ENCODE results near the gene GRK5. TPM values are rescaled to one million over a fixed set of nuclear protein-coding genes. Genes with fewer than 3 reads are reported as not detected.

Gene GRK5
- total and polyA plus RNA-seq, 9 of the 15 experiments (the other 6 are each of a cell fraction or from before 2014, with no cell fraction given), result 0.46 to 0.83 (median 0.67) TPM; not detected in 2

DNA sequence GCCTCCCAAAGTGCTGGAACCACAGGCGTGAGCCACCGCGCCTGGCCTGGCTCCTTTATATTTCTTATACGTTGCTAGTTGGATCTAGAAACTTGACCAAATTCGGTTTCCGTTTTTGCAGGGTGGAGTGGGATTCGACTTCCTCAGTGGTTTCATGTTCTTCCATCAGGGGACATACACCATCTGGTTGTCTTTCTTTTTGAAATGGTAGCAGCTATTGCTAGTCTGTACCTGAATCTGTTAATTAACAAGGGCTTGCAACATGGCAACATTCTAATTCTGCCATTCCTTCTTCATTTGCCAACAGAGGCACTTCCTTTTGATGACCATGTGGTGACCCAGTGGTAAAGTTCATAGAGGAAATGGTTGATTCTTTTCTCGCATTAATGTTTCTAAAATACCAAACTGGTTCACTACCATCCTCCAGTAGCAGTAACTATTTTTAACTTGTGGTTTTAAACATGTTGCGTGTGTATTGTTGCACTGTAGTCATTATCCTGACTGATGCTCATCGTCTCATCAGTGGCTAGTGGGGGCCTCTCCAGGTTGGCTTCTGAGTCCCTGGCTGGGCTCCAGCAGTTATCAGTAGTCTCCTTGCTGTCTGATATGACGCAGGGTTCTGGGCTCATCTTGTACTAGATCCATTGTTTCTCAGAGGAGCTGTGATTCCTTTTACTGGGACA lies 175.9 kb downstream of the GRK5 start:
- no TSS peak for BruUV-seq (replicated peaks)
- WGBS (ENCODE audit: insufficient coverage, low coverage, missing lambda C conversion rate), result 16% methylated on average over 8 of the region's 11 CpGs
- H3K27ac ChIP-seq (ENCODE audit: extremely low read depth, low read depth, low read length), result no peak overlapping the region
- H4K20me1 ChIP-seq (replicated peaks; ENCODE audit: control insufficient read depth, insufficient read depth, low read length), result no peaks in the 10 kb centered on the region
- H3K4me1 ChIP-seq (replicated peaks in 1 of 2; ENCODE audit: control insufficient read depth in 2 of 2, insufficient read depth in 2 of 2, low read length in 2 of 2), result peaks cover 0 to 4% of the 10 kb centered on the region in 2 experiments; a peak in 2 of 5 replicates
- ChIA-PET POLR2A (interaction anchor here (0.5 to 0.8 kb wide), 3 partner anchors 39 to 105 kb away, joined by 3 to 4 read pairs (median 4); no protein-coding TSS in a partner anchor), CTCF (ENCODE audit: low intra/inter-chr PET ratio) (no interaction called here)
- no peak overlapping the region for H2AFZ ChIP-seq (ENCODE audit: low read depth, low read length)
- no peaks in the 10 kb centered on the region for H3K9me3 ChIP-seq (replicated peaks; ENCODE audit: control insufficient read depth, insufficient read depth, low read depth, low read length)
- intact Hi-C loops (cut with micrococcal nuclease), result no loop called here
- no peak overlapping the region for H3K4me2 ChIP-seq (ENCODE audit: insufficient read depth, low read length)
- in situ Hi-C loops (cut with MboI), result no loop called here
- H3K27me3 ChIP-seq (ENCODE audit: control insufficient read depth in 2 of 2, insufficient read depth in 2 of 2, low read length in 2 of 2), result peaks cover 0 to 25% of the 10 kb centered on the region in 2 experiments; a peak in 2 of 5 replicates
- H3K9ac ChIP-seq (ENCODE audit: insufficient read depth in 1 of 2, low read depth in 2 of 2, low read length in 2 of 2), result no peak overlapping the region
- FAIRE-seq (no peak), DNase-seq (ENCODE audit: extremely low read depth in 1 of 4, low spot score in 3 of 4) (no peak), ATAC-seq (no peak)
- no peaks in the 10 kb centered on the region for H3K79me2 ChIP-seq (ENCODE audit: control insufficient read depth, insufficient read depth, low read length)
- H3K9me1 ChIP-seq (ENCODE audit: control insufficient read depth, insufficient read depth, low read length), result no peaks in the 10 kb centered on the region
- H3K4me3 ChIP-seq, result no peak overlapping the region
- H3K36me3 ChIP-seq (ENCODE audit: control insufficient read depth, insufficient read depth, low read length), result no peaks in the 10 kb centered on the region
- TF ChIP-seq MTF1 (CRISPR knock-in tag; IDR thresholded peaks at IDR 0.05; ENCODE audit: borderline replicate concordance) (no peak), ZKSCAN3 (CRISPR knock-in tag; IDR thresholded peaks at IDR 0.05) (no peak), SIN3B (IDR thresholded peaks at IDR 0.05; ENCODE audit: low read depth) (no peak), RUNX1 (IDR thresholded peaks at IDR 0.05; ENCODE audit: low read depth) (no peak), ZFP36 (IDR thresholded peaks at IDR 0.05; ENCODE audit: low read depth, low read length, partially characterized antibody) (no peak), XRCC5 (IDR thresholded peaks at IDR 0.05; ENCODE audit: low read depth, low read length) (no peak), SMARCE1 (IDR thresholded peaks at IDR 0.05) (no peak), KLF10 (CRISPR knock-in tag; IDR thresholded peaks at IDR 0.05) (no peak), GABPA (tag; conservative IDR thresholded peaks at IDR 0.05; ENCODE audit: low read depth) (no peak)
- TF ChIP-seq, protein P1, sequence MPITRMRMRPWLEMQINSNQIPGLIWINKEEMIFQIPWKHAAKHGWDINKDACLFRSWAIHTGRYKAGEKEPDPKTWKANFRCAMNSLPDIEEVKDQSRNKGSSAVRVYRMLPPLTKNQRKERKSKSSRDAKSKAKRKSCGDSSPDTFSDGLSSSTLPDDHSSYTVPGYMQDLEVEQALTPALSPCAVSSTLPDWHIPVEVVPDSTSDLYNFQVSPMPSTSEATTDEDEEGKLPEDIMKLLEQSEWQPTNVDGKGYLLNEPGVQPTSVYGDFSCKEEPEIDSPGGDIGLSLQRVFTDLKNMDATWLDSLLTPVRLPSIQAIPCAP (CRISPR knock-in tag; IDR thresholded peaks at IDR 0.05; ENCODE audit: borderline replicate concordance), result no peak
- TF ChIP-seq, protein P2, sequence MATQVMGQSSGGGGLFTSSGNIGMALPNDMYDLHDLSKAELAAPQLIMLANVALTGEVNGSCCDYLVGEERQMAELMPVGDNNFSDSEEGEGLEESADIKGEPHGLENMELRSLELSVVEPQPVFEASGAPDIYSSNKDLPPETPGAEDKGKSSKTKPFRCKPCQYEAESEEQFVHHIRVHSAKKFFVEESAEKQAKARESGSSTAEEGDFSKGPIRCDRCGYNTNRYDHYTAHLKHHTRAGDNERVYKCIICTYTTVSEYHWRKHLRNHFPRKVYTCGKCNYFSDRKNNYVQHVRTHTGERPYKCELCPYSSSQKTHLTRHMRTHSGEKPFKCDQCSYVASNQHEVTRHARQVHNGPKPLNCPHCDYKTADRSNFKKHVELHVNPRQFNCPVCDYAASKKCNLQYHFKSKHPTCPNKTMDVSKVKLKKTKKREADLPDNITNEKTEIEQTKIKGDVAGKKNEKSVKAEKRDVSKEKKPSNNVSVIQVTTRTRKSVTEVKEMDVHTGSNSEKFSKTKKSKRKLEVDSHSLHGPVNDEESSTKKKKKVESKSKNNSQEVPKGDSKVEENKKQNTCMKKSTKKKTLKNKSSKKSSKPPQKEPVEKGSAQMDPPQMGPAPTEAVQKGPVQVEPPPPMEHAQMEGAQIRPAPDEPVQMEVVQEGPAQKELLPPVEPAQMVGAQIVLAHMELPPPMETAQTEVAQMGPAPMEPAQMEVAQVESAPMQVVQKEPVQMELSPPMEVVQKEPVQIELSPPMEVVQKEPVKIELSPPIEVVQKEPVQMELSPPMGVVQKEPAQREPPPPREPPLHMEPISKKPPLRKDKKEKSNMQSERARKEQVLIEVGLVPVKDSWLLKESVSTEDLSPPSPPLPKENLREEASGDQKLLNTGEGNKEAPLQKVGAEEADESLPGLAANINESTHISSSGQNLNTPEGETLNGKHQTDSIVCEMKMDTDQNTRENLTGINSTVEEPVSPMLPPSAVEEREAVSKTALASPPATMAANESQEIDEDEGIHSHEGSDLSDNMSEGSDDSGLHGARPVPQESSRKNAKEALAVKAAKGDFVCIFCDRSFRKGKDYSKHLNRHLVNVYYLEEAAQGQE (IDR thresholded peaks at IDR 0.05; ENCODE audit: borderline replicate concordance), result no peak
- TF ChIP-seq, protein P2 (CRISPR knock-in tag; IDR thresholded peaks at IDR 0.05; ENCODE audit: low read depth), result no peak
- TF ChIP-seq, protein P3, sequence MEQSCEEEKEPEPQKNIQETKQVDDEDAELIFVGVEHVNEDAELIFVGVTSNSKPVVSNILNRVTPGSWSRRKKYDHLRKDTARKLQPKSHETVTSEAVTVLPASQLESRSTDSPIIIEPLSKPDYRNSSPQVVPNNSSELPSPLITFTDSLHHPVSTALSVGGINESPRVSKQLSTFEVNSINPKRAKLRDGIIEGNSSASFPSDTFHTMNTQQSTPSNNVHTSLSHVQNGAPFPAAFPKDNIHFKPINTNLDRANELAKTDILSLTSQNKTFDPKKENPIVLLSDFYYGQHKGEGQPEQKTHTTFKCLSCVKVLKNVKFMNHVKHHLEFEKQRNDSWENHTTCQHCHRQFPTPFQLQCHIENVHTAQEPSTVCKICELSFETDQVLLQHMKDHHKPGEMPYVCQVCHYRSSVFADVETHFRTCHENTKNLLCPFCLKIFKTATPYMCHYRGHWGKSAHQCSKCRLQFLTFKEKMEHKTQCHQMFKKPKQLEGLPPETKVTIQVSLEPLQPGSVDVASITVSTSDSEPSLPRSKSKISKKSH (CRISPR knock-in tag; IDR thresholded peaks at IDR 0.05), result no peak

All from K562 (cell line).